CD4-positive, alpha-beta T cell treated with Interleukin-2 at 100 ng/mL for 4 hours (primary cell): ENCODE results near the gene SLC9A9.

ENCODE experiments used
- DNase-seq: peaks from one replicate; pipeline ENCODE4 v3.0.0-alpha.2; 2020; ENCODE audit warnings: low spot score

Gene SLC9A9

DNA sequence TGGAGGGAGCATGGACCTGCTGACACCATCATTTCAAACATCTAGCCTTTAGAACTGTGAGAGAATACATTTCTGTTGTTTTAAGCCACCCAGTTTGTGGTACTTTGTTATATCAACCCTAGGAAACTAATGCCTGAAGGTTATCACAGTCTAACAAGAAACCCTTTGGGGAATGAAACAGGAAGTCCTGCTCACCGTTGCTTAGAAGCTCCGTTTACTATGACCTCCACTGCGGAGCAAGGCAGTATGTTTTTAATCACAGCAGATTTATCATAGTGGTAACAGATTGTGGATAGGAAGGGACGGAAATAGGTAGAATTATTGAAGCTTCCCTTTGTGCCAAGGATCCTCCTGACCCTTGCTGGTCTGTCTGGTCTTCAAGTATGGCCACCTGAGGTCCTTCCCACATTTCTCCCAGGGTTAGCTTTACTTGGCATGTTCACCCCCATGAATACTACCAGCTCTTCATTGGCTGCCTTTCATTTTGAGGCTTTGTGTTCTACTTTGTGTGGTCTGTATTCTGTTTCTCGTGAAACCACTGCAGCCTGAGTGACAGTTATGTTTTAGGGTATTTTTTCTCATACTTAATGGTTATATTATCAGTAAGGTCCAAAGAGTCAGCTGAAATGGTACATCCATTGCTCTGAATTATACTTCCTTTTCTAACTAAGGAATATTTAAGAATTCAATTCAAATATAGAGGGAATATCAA lies 527.1 kb downstream of the SLC9A9 start:
- DNase-seq = no peak

DNA sequence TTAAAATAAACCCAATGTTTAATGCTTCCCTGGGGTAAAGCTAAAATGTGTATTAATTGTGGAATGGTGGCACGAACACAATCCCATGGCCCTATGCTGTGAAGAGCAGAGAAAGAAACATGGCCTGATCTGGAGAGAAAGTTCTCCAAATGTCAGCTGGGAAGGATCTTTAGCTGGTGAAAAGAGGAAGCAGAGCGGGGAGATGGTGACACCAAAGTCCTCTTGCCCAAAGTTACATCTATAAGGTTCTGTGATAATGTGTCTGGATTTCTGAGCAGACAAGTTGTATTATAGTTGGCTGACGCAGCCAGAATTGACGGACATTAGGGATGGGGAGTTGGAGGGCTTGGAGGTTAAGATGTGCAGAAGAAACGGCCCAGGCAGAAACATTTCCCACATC lies 532.5 kb downstream of the SLC9A9 start:
- no peak for DNase-seq

DNA sequence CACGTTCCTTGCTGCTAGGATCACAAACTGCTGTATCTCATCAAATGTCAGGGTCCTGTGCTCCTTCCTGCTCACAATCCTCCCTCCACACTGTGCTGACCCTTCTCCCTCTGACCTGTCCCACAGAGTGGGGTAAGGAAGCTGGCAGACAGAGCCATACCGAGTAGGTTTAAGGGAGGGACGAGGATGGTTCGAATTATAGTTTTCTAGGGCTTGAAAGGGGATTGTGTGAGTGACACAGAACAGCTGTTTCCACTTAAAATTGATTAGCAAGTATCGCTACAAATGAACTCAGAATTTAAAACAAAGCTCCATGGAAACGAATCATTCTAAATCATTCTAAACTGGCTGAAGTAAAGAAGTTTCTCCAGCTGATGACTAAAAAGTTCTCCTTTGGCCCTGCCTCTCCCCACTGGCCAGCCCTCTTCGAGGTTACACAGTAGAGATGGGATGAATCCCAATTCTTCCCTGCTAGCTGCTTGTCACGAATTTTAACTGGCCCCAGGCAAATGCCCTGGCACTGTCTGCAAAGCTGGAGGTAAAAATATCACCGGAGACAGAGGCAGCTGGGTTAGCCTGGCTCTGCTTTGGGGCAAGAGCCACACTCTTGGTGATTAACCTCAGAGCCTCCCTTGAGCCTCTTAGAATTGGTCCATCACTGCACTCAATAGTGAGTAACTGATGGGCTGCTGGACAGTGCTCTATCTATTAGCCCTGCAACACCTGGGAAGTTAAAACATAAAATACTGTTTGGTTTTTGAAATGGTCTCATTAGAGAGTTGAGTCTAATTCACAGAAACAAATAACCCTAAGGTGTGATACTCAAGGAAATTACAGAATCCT lies 533.8 kb downstream of the SLC9A9 start:
- DNase-seq = no peak

DNA sequence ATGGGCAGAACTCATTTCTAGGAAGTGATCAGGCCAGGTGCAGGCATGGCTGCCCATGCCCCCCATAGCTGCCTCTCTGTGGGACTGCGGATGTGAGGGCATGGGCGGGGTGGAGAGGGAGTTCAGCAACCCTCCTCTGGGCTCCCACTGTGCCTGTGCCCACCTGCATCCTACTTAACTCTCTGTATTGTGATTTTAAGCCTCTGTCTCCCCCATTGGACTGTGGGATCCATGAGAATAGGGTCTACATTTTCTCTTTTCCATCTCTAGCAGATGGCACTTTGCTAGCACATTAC lies 534.4 kb downstream of the SLC9A9 start:
- no peak for DNase-seq

DNA sequence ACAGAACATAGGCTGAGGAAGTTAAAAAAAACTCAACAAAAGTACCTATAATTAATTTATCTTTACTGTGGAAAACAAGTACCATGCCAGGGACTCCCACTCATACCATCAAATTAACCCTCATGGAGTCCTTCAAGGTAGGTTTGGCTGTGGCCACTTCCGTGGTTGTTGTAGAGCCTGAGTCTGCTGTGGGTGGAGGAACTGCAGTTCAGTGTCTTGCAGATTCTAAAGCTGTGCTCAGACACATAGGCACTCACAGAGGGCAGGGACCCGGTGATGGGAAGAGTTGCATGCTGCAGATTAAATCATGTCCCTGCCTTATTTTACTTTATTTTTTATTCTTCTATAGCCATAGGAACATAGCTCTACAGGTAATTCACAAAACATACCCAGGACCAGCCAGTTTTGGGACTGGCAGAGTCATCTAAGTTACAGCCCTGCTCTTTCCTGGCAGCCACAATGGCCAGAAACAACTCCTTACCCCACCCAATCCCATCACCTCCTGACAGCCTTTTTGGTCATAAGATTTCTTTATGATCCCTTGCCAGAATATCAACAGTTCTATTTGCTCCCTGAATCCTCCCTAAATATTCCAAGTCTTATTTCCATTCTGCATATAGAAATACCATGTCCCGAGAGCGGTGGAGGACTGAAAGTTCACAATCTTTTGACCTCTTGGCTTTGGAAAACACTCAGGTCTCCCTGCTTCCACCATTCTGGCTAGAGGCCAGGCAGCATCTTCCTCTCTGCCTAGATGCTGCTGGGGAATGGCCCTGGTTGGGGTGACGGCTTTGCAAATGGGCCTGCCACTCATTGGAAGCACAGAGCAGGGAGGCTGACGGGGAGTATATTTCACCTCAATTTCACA lies 535.0 kb downstream of the SLC9A9 start:
- DNase-seq = no peak

DNA sequence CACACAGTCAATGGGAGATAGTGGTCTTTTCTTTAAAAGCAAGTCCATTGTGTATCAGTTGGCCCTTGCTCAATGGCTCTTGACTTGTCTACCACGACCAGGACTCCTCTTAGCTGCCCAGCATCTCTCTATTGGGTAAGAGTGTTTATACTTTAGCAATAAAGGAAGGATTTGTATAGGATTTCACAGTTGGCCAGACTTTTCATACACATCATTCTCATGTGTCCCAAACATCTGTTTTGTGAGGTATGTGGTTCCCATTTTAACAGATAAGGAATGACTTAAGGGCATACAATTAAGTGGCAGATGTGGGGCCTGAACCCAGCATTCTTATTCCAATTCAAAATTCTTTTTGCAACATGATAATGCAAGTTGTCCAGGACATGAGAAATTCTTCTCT lies 537.2 kb downstream of the SLC9A9 start:
- no peak for DNase-seq

DNA sequence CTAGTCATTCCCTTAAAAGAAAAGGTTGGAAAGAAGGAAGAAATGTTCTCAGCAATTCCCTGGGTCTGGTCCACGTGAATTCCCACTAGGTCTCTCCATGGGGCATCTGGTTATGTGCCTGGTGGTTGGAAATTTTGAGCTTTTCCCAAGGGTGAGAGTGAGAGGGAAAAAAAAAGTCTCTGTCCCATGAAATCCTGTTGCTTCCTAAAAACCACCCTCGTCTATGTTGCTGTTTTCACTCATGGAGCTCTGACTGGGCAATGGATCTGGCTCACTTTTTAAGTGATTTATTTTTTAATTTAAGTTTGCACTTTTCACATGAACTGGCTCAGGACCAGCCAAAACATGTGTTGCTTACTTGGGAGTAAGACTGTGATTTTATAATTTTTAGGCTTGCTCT lies 538.6 kb downstream of the SLC9A9 start:
- DNase-seq = no peak

DNA sequence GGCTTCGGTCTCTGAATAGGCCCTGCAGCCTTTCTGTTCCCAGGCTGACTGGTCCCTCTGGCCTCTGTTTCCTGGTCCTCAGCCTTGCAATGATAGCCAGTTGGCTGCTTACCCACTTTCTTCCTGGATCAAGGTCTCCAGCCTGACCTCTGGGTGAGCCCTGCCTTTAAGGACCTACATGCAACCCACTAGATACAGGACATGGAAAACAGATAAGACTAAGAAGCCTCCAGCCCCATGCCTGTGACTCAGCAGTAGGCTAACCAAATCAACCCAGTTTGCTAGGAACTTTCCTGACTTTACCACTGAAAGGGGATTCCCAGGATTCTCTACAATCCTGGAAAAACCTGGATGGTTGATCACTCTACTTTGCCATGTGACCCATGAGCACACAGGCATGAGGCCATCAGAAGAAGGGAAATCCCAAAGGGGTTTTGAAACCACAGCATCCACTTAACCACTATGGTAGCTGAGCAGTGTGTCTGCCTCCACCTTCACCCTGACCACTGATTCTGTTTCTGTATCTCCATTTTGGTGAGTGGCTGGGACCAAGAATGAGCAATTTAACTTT lies 540.6 kb downstream of the SLC9A9 start:
- DNase-seq = no peak

DNA sequence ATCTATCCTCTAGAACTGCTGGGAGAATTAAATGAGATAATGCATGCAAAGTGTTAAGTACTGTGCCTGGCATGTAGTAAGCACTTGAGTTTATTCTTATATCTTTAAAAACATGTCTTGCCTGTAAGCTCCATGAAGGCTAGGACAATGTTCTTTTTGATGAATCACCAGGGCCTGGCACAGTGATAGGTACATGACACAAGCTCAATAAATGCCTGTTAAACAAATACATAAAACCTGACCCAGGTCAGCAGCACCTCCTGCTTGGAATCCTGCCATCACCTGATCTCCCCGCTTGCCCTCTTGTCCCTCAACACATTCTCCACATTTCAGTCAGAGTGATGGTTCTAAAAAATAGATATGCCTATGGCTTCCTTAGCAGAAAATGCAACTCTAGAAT lies 541.9 kb downstream of the SLC9A9 start:
- no peak for DNase-seq

DNA sequence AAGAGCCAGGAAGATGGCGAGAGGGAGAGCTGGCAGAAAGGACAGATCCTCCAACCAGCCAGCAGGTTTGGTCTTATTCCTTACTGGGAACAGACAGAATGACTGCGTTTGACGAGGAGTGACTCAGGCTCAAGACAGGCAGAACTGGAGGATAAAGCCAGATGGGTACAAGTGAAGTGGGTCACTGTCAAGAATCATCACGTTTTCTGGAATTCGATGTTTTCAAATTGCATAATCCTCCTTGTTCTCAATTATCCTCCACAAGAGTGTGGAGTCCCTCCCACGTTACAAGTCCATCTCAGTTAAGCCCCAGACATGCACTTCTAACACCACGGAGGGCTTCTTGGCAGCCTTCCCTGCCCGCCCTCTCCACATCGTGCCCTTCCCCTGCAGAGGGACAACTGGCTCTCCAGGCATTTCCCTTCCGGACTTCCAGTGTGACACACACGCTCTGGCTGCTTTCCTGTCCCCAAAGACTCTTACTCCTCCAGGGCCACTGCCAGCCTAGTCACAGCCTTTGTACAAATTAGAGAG lies 545.6 kb downstream of the SLC9A9 start:
- DNase-seq = no peak

DNA sequence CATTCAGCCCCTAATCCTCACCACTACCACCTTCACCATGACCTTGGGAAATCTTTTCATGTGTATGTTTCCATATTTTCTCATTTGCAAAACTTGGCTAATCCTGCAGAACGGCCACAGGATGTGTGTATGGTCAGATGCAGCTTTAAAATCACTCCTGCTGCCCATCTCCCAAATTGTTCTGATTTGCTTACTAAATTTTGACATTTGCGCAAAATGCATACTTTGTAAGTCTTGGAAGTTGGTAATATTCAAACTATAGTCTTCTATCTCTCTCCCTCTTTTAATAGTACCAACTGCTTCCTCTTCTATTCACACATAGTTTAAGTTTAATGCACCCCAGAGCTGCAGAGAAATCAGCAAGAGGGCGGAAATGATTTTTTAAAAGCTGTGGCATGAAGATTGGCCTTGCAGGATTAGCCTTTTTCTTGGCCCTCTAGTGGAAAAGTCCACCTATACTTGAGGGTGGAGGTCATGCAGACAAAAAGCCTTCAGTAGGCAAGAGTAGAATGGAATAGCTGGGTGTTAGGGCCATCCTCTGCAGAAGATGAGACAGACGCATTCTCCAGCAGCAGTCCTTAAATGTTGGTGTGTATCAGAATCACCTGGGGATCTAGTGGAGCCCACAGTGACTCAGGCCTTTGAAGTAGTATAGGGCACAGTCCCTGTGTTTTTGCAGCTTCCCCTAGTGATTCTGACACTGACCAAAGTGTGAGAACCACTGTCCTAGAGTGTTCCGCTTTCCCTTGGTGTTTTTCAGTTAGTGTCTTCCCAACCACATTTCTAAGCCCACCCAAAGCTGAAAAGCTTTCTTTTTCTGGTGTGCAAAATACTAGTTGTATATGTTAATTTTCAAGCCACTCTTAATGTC lies 547.0 kb downstream of the SLC9A9 start:
- no peak for DNase-seq

DNA sequence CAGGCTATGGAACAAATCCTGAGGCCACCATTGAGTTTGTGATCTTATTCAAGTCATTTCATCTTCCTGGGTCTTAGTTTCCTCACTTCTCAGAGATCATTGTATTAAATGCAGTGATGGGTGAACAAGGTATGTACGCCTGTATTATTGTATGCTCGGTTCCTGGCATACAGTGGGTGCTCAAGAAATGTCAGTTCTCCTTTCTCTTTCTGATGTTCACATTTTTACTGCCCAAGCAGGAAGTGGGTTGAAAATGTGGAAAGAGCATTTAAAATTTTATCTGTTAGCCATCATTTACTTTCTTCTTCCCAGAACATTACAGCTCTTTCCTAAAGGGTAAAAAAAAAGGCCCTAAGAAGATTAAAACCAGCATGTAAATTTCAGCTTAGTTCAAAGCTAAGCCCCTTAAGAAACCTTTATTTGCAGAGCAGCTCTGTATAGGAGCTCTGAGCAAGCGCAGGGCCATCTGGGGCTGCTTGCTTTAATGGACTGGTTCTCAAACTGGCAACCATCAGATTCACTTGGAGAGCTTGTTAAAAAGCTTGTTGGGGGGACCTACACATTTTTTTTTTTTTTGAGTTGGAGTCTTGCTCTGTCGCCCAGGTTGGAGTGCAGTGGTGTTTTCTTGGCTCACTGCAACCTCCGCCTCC lies 549.3 kb downstream of the SLC9A9 start:
- DNase-seq = no peak

DNA sequence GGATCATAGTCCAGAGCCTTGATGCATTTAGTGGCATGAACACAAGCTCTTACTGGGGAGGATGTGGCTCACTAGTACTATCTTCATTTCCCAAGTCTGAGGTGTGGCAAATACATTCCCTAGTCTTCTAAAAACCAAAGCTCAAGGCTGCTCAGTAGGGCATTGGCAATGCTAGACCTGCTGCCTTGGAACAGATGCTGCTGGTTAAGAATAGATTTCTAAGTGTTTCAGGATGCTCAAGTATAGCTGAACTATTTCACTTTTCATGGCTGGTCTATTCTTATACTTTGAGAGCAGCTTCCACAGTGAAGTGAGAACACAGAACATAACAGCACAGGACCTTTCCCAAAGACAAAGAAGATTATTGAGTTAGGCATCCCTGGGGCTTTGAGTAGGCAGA lies 549.9 kb downstream of the SLC9A9 start:
- no peak for DNase-seq

DNA sequence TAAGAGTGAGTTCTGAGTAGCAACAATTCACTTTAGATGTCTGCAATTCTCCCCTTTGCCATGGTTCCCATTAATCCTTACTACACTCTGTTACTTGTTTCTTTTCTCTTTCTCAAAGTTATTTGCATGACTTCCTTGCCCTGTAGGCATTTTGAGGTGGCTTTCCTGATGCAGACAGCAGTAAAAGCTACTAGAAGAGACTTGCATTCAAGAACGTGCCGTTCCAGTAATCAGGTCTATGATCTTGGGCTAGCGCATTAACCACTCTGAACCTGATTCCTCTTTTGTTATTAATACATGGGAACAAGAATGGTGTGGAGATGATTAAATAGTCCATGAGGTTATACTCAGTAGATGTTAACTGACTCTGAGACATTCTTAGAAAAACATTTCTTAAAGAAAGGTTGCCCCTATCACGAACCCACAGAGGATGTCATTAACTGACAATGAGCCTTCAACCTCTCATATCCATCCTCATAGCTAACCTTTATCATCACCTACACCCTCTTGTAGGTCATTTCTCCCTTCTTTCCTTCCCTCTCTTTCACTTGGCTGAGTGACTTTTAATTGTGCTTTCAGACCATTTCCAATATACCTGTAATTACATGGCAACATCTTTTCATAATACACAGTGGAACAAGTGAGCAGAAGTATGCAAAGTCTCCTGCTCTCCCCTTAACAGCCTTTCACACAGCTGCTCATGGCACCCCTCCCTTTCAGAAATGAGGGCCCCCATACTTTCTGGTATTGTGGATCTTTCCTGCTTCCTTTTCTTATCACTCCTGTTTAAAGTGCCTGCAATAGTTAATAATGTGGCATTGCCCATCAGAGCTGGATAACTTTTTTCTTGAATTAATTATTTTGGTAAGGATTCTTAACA lies 552.8 kb downstream of the SLC9A9 start:
- no peak for DNase-seq

DNA sequence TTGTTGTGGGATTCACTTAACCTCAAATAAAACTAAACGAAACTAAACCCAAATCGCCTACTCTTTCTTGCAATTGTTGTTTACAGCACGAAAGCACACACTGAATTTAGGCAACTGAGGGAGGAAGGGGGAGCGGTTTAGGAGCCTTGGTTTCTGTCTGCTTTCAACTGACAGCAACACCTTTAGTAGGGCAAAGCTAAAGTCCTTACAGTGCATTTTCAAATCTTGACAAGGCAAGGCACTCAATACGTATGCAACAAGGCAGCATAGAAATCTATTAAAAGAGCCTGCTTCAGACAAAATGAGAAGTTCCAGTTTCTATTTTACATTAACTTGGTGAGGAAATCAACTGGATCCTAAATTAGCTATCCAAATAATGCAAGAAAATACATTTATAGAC lies 554.1 kb downstream of the SLC9A9 start:
- no peak for DNase-seq

DNA sequence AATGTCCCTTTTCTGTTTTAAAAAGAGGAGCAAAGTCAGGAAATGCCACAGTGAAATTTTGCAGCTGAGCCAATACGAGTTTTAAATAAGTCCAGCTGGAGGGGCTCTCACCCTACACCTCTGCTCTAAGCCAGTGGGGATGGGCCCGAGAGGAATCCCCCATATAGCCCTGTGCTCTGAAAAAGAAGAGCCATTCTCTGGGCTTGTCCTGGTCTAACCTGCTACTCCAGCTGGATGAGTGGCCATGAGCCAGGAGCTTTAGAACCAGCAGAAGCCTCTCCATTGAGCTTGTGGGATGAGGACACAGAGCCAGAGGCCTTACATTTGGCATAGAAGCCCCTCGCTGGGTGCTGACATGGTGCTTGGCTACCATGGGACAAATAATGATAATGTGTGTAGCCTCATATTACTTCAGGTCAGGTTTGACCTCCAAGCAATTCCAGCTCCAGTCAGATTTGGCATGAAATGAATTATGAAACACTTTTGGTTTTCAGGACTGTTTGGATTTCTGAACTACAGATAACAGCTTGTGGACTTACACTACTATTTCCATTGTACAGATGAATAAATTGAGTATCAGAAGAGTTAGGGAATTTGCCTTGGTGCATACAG lies 556.3 kb downstream of the SLC9A9 start:
- no peak for DNase-seq

DNA sequence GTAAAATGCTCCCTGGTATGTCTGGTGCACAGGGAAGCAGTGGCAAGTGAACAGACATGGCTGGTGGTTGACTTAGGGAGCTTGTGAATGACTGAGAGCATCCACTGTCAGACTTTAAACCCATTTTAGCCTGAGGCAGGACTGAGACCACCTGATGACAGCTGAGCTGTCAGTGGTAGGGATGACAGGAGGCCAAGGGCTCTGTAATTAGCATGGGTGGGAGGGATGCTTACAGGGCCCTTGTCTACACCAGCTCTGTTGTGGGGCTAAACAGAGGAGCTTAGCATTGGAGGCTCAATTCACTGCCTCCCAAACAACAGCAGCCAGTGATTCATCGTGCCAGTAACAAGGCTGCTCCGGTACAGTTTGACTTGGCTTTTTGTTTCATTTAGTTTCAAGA lies 559.3 kb downstream of the SLC9A9 start:
- no peak for DNase-seq

DNA sequence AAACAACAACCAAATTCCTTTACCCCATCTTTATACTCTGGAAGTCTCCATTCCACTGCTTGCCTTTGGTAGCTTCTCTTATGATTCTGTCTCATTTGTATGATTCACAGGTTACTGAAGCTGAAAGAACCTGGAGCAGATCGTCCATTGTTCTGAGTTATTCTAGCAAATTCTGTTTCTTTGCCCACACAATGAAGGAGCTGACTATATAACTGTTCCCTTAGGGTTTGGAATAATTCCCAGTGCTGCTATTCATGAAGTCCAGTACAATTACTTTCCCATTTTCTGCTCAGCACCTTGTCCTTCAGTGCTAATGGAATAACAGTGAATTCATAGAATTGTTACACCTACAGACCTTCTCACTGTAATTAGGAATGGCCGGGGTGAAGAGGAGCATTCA lies 560.9 kb downstream of the SLC9A9 start:
- no peak for DNase-seq

DNA sequence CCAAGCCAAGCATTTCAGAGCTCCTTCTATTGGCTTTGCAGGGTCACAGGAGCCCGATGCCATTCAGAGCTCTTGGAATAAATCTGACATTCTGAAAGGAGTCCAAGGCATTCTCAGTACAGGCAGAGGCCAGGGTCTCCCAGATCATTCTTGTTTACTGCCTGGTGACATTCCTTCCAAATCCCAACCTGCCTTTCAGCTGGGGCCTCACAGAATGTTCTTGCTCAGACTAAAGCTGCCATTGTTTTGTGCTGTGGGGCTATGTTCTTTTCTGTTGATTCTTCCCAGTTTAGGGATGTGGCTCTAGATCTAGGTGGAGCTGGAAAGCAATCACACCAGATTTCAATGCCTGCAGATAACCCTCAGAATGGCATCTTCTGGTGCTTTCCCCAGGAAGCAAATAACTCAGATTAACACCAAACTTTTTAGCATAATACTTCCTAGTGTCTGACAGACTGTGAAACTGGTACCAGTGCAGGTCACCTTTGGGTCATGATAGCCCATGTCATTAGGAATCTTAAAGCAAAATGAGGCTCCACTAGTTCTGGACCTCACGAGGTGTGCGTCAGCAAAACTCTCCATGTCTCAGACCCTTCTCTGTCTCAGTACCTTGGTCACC lies 561.8 kb downstream of the SLC9A9 start:
- DNase-seq = no peak
